ENCODE measurements around the gene ARMS2. TPM values are rescaled to one million over a fixed set of nuclear protein-coding genes. Genes with fewer than 3 reads are reported as not detected.

ARMS2 gene
- total RNA-seq, 1 donor from 2014 or later = not detected

Small RNAs within 50 kb of the gene (small RNA-seq; reads per million reads assigned to genes)
- 0.08 reads per million for gene MIR3941 (ENCODE audit: low replicate concordance)

Other genes starting within 250 kb of the ARMS2 start
- gene BTBD16, start 183.4 kb upstream of the ARMS2 start, total RNA-seq = not detected
- 26.3 TPM for gene PLEKHA1, start 79.9 kb upstream of the ARMS2 start, total RNA-seq
- gene HTRA1, start 6.9 kb downstream of the ARMS2 start, total RNA-seq = 46.7 TPM
- gene DMBT1, start 106.1 kb downstream of the ARMS2 start, total RNA-seq = under 0.01 TPM
- gene C10orf120, start 245.2 kb downstream of the ARMS2 start, total RNA-seq = not detected